ENCODE measurements around the gene STEAP1B.
"Not testable (repeated sequence)": the region's sequence is repeated elsewhere in the genome, so short reads cannot be mapped to it uniquely, and the experiment has no call there.

Gene STEAP1B

GRCh38 chr7:22460363-22460988 lies 39.5 kb downstream of the STEAP1B start:
- in situ Hi-C loops (cut with HindIII; ENCODE audit: low sequenced_read_pairs), result loop anchor here (25.0 kb wide), 1 partner anchor 348 kb away; no protein-coding TSS in a partner anchor

- in situ Hi-C loops (cut with HindIII; ENCODE audit: low sequenced_read_pairs), result loop anchor here (25.0 kb wide), 1 partner anchor 345 kb away; no protein-coding TSS in a partner anchor
These were observed 42.5 kb downstream of the STEAP1B start for GRCh38 chr7:22457471-22457870.

GRCh38 chr7:22454446-22454845 lies 45.5 kb downstream of the STEAP1B start:
- in situ Hi-C loops (cut with HindIII; ENCODE audit: low sequenced_read_pairs), result loop anchor here (25.0 kb wide), 1 partner anchor 342 kb away; no protein-coding TSS in a partner anchor

- in situ Hi-C loops (cut with HindIII; ENCODE audit: low sequenced_read_pairs), result loop anchor here (25.0 kb wide), 1 partner anchor 341 kb away; no protein-coding TSS in a partner anchor
These were observed 46.9 kb downstream of the STEAP1B start for GRCh38 chr7:22452960-22453558.

GRCh38 chr7:22452142-22452959 lies 47.6 kb downstream of the STEAP1B start:
- in situ Hi-C loops (cut with HindIII; ENCODE audit: low sequenced_read_pairs), result loop anchor here (25.0 kb wide), 1 partner anchor 340 kb away; no protein-coding TSS in a partner anchor

GRCh38 chr7:22450013-22450412 lies 50.0 kb downstream of the STEAP1B start:
- in situ Hi-C loops (cut with HindIII; ENCODE audit: low sequenced_read_pairs), result loop anchor here (25.0 kb wide), 1 partner anchor 338 kb away; no protein-coding TSS in a partner anchor

GRCh38 chr7:22447762-22448161 lies 52.2 kb downstream of the STEAP1B start:
- in situ Hi-C loops (cut with HindIII; ENCODE audit: low sequenced_read_pairs), result no loop called here

GRCh38 chr7:22447008-22447407 lies 53.0 kb downstream of the STEAP1B start:
- in situ Hi-C loops (cut with HindIII; ENCODE audit: low sequenced_read_pairs), result no loop called here

GRCh38 chr7:22445853-22446252 lies 54.1 kb downstream of the STEAP1B start:
- in situ Hi-C loops (cut with HindIII; ENCODE audit: low sequenced_read_pairs), result no loop called here

GRCh38 chr7:22445140-22445743 lies 54.7 kb downstream of the STEAP1B start:
- in situ Hi-C loops (cut with HindIII; ENCODE audit: low sequenced_read_pairs), result no loop called here

- in situ Hi-C loops (cut with HindIII; ENCODE audit: low sequenced_read_pairs), result no loop called here
These were observed 55.6 kb downstream of the STEAP1B start for GRCh38 chr7:22444181-22444971.

GRCh38 chr7:22443370-22444180 lies 56.4 kb downstream of the STEAP1B start:
- in situ Hi-C loops (cut with HindIII; ENCODE audit: low sequenced_read_pairs), result no loop called here

- in situ Hi-C loops (cut with HindIII; ENCODE audit: low sequenced_read_pairs), result no loop called here
These were observed 57.1 kb downstream of the STEAP1B start for GRCh38 chr7:22442882-22443369.

- in situ Hi-C loops (cut with HindIII; ENCODE audit: low sequenced_read_pairs), result no loop called here
These were observed 57.7 kb downstream of the STEAP1B start for GRCh38 chr7:22442187-22442881.

GRCh38 chr7:22441157-22441556 lies 58.8 kb downstream of the STEAP1B start:
- in situ Hi-C loops (cut with HindIII; ENCODE audit: low sequenced_read_pairs), result no loop called here

- in situ Hi-C loops (cut with HindIII; ENCODE audit: low sequenced_read_pairs), result no loop called here
These were observed 61.0 kb downstream of the STEAP1B start for GRCh38 chr7:22438994-22439393.

- in situ Hi-C loops (cut with HindIII; ENCODE audit: low sequenced_read_pairs), result not testable (repeated sequence)
These were observed 63.4 kb downstream of the STEAP1B start for GRCh38 chr7:22436552-22436951.

GRCh38 chr7:22435720-22436119 lies 64.3 kb downstream of the STEAP1B start:
- in situ Hi-C loops (cut with HindIII; ENCODE audit: low sequenced_read_pairs), result no loop called here

GRCh38 chr7:22435105-22435504 lies 64.9 kb downstream of the STEAP1B start:
- in situ Hi-C loops (cut with HindIII; ENCODE audit: low sequenced_read_pairs), result no loop called here

Measured in DLD1 (cell line).